HEK293 (cell line): ENCODE data around the gene RAN.

Experiments used
- CTCF ChIA-PET: fragments of 350-600 bp; formaldehyde crosslinking; extraction: SDS; loops from one replicate; lab custom pipeline; 2021; ENCODE audit warnings: antibody characterized with exemption; lab: Yijun Ruan, JAX
- POLR2A ChIA-PET: fragments of 300-600 bp; formaldehyde crosslinking; extraction: SDS; loops from one replicate; lab custom pipeline; 2020; ENCODE audit warnings: antibody characterized with exemption, inconsistent platforms; lab: Yijun Ruan, JAX
- H3K27ac ChIP-seq: fragments of 200-500 bp; sonication (Bioruptor generic); 2 replicates; pipeline ENCODE4 v1.5.1; 2014; ENCODE audit warnings: low read depth, low read length, control low read depth, inconsistent platforms; ENCODE audit errors: extremely low read depth
- H3K36me3 ChIP-seq, 2 experiments: fragments of 200-500 bp in 1 of 2; sonication (Bioruptor generic) in 1 of 2; 1 replicate in 1 of 2; 2 replicates in 1 of 2; pipeline ENCODE4 v1.5.1; 2014 to 2017; ENCODE audit warnings: inconsistent platforms in 2 of 2, low read length in 2 of 2; ENCODE audit not compliant: control insufficient read depth in 2 of 2, insufficient read depth in 1 of 2
- H3K4me1 ChIP-seq: fragments of 200-500 bp; sonication (Bioruptor generic); 2 replicates; pipeline ENCODE4 v1.5.1; 2014; ENCODE audit warnings: mild to moderate bottlenecking, low read length, inconsistent platforms; ENCODE audit not compliant: control insufficient read depth, insufficient read depth
- H3K4me3 ChIP-seq: 2 replicates; pipeline ENCODE4 v1.5.1; 2011; ENCODE audit warnings: low read depth, mild to moderate bottlenecking, control low read depth, low read length, moderate library complexity
- H3K9me3 ChIP-seq: fragments of 200-500 bp; sonication (Bioruptor generic); 2 replicates; pipeline ENCODE4 v1.5.1; 2014; ENCODE audit warnings: low read depth, low read length, inconsistent platforms; ENCODE audit not compliant: control insufficient read depth, insufficient read depth
- BCL11B ChIP-seq: fragments of 450-650 bp; formaldehyde crosslinking; IDR thresholded peaks from 2 replicates; pipeline ENCODE4 v1.5.1; 2016; ENCODE audit warnings: low read depth, missing biosample characterization, missing genetic modification characterization
- KLF7 ChIP-seq: fragments of 450-650 bp; formaldehyde crosslinking; IDR thresholded peaks from 2 replicates; pipeline ENCODE4 v1.5.1; 2016; ENCODE audit warnings: missing biosample characterization, missing genetic modification characterization, borderline replicate concordance
- OVOL3 ChIP-seq: fragments of 450-650 bp; formaldehyde crosslinking; IDR thresholded peaks from 2 replicates; pipeline ENCODE4 v1.5.1; 2016; ENCODE audit warnings: missing biosample characterization, missing genetic modification characterization
- SP2 ChIP-seq: fragments of 450-650 bp; formaldehyde crosslinking; IDR thresholded peaks from 2 replicates; pipeline ENCODE4 v1.5.1; 2016; ENCODE audit warnings: missing biosample characterization, missing genetic modification characterization
- ZNF2 ChIP-seq: fragments of 450-650 bp; formaldehyde crosslinking; IDR thresholded peaks from 2 replicates; pipeline ENCODE4 v1.5.1; 2016; ENCODE audit warnings: missing biosample characterization, missing genetic modification characterization
- ZNF214 ChIP-seq: fragments of 450-650 bp; formaldehyde crosslinking; IDR thresholded peaks from 2 replicates; pipeline ENCODE4 v1.5.1; 2017; ENCODE audit warnings: missing biosample characterization, mild to moderate bottlenecking, missing genetic modification characterization, borderline replicate concordance
- ZNF223 ChIP-seq: fragments of 450-650 bp; formaldehyde crosslinking; IDR thresholded peaks from 2 replicates; pipeline ENCODE4 v1.5.1; 2016; ENCODE audit warnings: missing biosample characterization, missing genetic modification characterization
- ZNF791 ChIP-seq: fragments of 450-650 bp; formaldehyde crosslinking; IDR thresholded peaks from 2 replicates; pipeline ENCODE4 v1.5.1; 2016; ENCODE audit warnings: missing biosample characterization, missing genetic modification characterization
- TF ChIP-seq, protein P1 (sequence below): fragments of 450-650 bp; formaldehyde crosslinking; IDR thresholded peaks from 2 replicates; pipeline ENCODE4 v1.5.1; 2017; ENCODE audit warnings: missing biosample characterization, mild to moderate bottlenecking, missing genetic modification characterization, moderate library complexity
- TF ChIP-seq, protein P2 (sequence below): fragments of 450-650 bp; formaldehyde crosslinking; IDR thresholded peaks from 2 replicates; pipeline ENCODE4 v1.5.1; 2016; ENCODE audit warnings: missing biosample characterization, missing genetic modification characterization
- TF ChIP-seq, protein P3 (sequence below): fragments of 450-650 bp; formaldehyde crosslinking; IDR thresholded peaks from 2 replicates; pipeline ENCODE4 v1.5.1; 2016; ENCODE audit warnings: missing biosample characterization, missing genetic modification characterization
- TF ChIP-seq, protein P4 (sequence below): fragments of 450-650 bp; formaldehyde crosslinking; IDR thresholded peaks from 2 replicates; pipeline ENCODE4 v1.5.1; 2016; ENCODE audit warnings: missing biosample characterization, missing genetic modification characterization

RAN gene

DNA sequence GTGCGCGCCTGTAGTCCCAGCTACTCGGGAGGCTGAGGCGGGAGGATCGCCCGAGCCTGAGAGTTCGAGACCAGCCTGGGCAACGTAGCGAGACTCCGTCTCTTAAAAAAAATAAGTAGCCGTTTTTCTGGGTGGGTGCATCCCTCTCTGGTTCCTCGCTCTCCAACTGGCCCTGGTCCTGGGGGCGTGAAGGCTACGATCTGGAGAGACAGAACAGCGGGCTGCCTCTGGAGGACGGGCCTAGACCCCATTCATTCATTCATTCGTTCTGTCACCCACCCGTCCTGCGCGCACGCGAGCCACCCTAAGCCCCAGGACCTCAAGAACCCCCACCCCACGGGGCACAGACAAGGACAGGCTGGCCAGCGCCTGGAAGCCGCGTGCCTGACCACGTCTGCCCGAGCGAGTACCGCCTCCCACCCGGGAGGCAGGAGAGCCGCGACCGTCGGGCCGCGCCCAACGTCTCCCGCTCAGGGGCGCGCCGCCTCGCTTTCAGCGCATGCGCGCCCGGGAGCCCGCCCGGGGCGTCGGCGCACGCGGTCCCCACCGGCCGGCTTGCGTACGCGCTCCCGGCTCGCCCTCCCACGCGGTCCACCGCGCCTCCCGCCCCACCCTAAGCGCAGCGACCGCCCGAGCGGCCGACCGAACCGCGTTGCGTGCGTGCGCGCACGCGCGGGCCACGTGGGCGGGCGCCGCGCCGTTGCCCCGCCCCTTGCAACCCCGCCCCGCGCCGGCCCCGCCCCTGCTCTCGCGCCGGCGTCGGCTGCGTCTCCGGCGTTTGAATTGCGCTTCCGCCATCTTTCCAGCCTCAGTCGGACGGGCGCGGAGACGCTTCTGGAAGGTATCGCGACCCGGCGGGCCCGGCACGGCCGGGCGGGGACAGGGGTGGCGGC lies at the start of gene RAN (continued):
- TF ChIP-seq, protein P1, sequence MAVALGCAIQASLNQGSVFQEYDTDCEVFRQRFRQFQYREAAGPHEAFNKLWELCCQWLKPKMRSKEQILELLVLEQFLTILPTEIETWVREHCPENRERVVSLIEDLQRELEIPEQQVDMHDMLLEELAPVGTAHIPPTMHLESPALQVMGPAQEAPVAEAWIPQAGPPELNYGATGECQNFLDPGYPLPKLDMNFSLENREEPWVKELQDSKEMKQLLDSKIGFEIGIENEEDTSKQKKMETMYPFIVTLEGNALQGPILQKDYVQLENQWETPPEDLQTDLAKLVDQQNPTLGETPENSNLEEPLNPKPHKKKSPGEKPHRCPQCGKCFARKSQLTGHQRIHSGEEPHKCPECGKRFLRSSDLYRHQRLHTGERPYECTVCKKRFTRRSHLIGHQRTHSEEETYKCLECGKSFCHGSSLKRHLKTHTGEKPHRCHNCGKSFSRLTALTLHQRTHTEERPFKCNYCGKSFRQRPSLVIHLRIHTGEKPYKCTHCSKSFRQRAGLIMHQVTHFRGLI (tag by site-specific recombination): peak; percentile 90
- peak; percentile 32 for TF ChIP-seq SP2 (tag by site-specific recombination)
- TF ChIP-seq, protein P2, sequence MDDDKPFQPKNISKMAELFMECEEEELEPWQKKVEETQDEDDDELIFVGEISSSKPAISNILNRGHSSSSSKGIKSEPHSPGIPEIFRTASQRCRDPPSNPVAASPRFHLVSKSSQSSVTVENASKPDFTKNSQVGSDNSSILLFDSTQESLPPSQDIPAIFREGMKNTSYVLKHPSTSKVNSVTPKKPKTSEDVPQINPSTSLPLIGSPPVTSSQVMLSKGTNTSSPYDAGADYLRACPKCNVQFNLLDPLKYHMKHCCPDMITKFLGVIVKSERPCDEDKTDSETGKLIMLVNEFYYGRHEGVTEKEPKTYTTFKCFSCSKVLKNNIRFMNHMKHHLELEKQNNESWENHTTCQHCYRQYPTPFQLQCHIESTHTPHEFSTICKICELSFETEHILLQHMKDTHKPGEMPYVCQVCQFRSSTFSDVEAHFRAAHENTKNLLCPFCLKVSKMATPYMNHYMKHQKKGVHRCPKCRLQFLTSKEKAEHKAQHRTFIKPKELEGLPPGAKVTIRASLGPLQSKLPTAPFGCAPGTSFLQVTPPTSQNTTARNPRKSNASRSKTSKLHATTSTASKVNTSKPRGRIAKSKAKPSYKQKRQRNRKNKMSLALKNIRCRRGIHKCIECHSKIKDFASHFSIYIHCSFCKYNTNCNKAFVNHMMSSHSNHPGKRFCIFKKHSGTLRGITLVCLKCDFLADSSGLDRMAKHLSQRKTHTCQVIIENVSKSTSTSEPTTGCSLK (tag by site-specific recombination): no peak
- no peak for TF ChIP-seq ZNF791 (tag by site-specific recombination)
- TF ChIP-seq, protein P3, sequence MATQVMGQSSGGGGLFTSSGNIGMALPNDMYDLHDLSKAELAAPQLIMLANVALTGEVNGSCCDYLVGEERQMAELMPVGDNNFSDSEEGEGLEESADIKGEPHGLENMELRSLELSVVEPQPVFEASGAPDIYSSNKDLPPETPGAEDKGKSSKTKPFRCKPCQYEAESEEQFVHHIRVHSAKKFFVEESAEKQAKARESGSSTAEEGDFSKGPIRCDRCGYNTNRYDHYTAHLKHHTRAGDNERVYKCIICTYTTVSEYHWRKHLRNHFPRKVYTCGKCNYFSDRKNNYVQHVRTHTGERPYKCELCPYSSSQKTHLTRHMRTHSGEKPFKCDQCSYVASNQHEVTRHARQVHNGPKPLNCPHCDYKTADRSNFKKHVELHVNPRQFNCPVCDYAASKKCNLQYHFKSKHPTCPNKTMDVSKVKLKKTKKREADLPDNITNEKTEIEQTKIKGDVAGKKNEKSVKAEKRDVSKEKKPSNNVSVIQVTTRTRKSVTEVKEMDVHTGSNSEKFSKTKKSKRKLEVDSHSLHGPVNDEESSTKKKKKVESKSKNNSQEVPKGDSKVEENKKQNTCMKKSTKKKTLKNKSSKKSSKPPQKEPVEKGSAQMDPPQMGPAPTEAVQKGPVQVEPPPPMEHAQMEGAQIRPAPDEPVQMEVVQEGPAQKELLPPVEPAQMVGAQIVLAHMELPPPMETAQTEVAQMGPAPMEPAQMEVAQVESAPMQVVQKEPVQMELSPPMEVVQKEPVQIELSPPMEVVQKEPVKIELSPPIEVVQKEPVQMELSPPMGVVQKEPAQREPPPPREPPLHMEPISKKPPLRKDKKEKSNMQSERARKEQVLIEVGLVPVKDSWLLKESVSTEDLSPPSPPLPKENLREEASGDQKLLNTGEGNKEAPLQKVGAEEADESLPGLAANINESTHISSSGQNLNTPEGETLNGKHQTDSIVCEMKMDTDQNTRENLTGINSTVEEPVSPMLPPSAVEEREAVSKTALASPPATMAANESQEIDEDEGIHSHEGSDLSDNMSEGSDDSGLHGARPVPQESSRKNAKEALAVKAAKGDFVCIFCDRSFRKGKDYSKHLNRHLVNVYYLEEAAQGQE (tag by site-specific recombination): peak; percentile 23; the same call in 1 of the 2 replicates
- no peak for TF ChIP-seq ZNF223
- TF ChIP-seq KLF7 (tag by site-specific recombination): 0 out of 2 replicates have a peak, but pooled peaks have one; percentile 44
- TF ChIP-seq, protein P4, sequence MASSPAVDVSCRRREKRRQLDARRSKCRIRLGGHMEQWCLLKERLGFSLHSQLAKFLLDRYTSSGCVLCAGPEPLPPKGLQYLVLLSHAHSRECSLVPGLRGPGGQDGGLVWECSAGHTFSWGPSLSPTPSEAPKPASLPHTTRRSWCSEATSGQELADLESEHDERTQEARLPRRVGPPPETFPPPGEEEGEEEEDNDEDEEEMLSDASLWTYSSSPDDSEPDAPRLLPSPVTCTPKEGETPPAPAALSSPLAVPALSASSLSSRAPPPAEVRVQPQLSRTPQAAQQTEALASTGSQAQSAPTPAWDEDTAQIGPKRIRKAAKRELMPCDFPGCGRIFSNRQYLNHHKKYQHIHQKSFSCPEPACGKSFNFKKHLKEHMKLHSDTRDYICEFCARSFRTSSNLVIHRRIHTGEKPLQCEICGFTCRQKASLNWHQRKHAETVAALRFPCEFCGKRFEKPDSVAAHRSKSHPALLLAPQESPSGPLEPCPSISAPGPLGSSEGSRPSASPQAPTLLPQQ (tag by site-specific recombination): peak; percentile 29; the same call in 1 of the 2 replicates
- peak; percentile 51; the same call in 1 of the 2 replicates for TF ChIP-seq ZNF2 (tag by site-specific recombination)
- TF ChIP-seq BCL11B (tag by site-specific recombination): no peak

DNA sequence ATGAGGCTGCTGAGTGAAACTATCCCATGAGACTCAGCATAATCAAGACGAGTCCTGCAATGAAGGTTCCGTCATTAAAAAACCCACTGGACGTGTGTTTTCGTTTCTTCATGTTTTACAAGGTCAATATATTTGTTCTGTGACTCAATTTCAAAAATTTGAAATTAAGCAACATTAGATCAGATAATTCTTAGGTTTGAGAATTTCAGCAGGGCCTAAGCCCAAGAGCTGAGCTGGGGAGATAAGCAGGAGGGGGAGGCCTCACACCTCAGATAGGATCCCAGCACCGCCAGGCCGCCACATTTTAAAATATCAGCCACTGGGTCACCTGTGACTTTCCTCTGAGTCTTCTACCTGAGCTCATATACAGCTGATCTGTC lies 46.1 kb upstream of the RAN start:
- ChIA-PET CTCF (interaction anchor here (0.6 to 2.0 kb wide), 5 partner anchors 9 to 1577 kb away, joined by 3 to 30 read pairs (median 4); no protein-coding TSS in a partner anchor), POLR2A (no interaction called here)
- no peak overlapping the region for H3K4me3 ChIP-seq
- H3K36me3 ChIP-seq: peaks cover 0 to 36% of the 10 kb centered on the region in 2 experiments; a peak in 2 of 3 replicates
- H3K4me1 ChIP-seq: no peaks in the 10 kb centered on the region
- H3K27ac ChIP-seq: no peak overlapping the region
- TF ChIP-seq ZNF791 (tag by site-specific recombination) (no peak), ZNF214 (tag by site-specific recombination) (no peak), OVOL3 (tag by site-specific recombination) (no peak)
- no peaks in the 10 kb centered on the region for H3K9me3 ChIP-seq
